DOHH2 (cell line): ENCODE results near the gene METTL25.

Experiments used
- H3F3A ChIP-seq: fragments of 200-600 bp; sonication (generic), shearing (Covaris generic); 2 replicates; pipeline ENCODE4 v1.6.0; 2016; ENCODE audit warnings: antibody characterized with exemption, mild to moderate bottlenecking; ENCODE audit not compliant: control insufficient read depth, insufficient read depth
- H3K27ac ChIP-seq: fragments of 200-600 bp; sonication (generic); 2 replicates; pipeline ENCODE4 v1.5.1; 2014; ENCODE audit warnings: low read depth, mild to moderate bottlenecking, low read length, moderate library complexity
- H3K27me3 ChIP-seq: fragments of 200-600 bp; sonication (generic); 2 replicates; pipeline ENCODE4 v1.6.1; 2014; ENCODE audit warnings: mild to moderate bottlenecking, low read length, mixed read lengths; ENCODE audit not compliant: control insufficient read depth
- H3K36me3 ChIP-seq: fragments of 200-600 bp; sonication (generic); 2 replicates; pipeline ENCODE4 v1.6.1; 2014; ENCODE audit warnings: mild to moderate bottlenecking, low read length, moderate library complexity, mixed read lengths; ENCODE audit not compliant: control insufficient read depth
- H3K4me1 ChIP-seq: fragments of 200-600 bp; sonication (generic); 2 replicates; pipeline ENCODE4 v1.6.1; 2014; ENCODE audit warnings: mild to moderate bottlenecking, low read length, mixed read lengths; ENCODE audit not compliant: control insufficient read depth
- H3K4me2 ChIP-seq: fragments of 200-600 bp; sonication (generic); 2 replicates; pipeline ENCODE4 v1.6.0; 2014; ENCODE audit warnings: mild to moderate bottlenecking, low read length, moderate library complexity
- H3K4me3 ChIP-seq: fragments of 200-600 bp; sonication (generic); 2 replicates; pipeline ENCODE4 v1.5.1; 2014; ENCODE audit warnings: mild to moderate bottlenecking, low read length, mixed read lengths
- H3K79me2 ChIP-seq: fragments of 200-600 bp; sonication (generic); 2 replicates; pipeline ENCODE4 v1.6.1; 2014; ENCODE audit warnings: mild to moderate bottlenecking, low read length, mixed read lengths; ENCODE audit not compliant: control insufficient read depth
- H3K9me2 ChIP-seq: fragments of 200-600 bp; sonication (generic); replicated peaks from 2 replicates; pipeline ENCODE4 v1.6.1; 2014; ENCODE audit warnings: mild to moderate bottlenecking, low read length, mixed read lengths; ENCODE audit not compliant: control insufficient read depth
- H3K9me3 ChIP-seq: fragments of 200-600 bp; sonication (generic); 2 replicates; pipeline ENCODE4 v1.6.1; 2014; ENCODE audit warnings: antibody characterized with exemption, low read length, mixed read lengths; ENCODE audit not compliant: control insufficient read depth, insufficient read depth
- H4K20me1 ChIP-seq: fragments of 200-600 bp; sonication (generic); 2 replicates; pipeline ENCODE4 v1.6.0; 2014; ENCODE audit warnings: low read depth, mild to moderate bottlenecking, antibody characterized with exemption, low read length, moderate library complexity; ENCODE audit not compliant: control insufficient read depth, insufficient read depth
- EZH2phosphoT487 ChIP-seq: fragments of 200-600 bp; sonication (generic); IDR thresholded peaks from 2 replicates; pipeline ENCODE4 v1.6.1; 2017; ENCODE audit warnings: borderline replicate concordance, mild to moderate bottlenecking, antibody characterized with exemption, low read length, moderate library complexity, mixed read lengths
- TF ChIP-seq, protein P1 (sequence below): fragments of 200-600 bp; sonication (generic); IDR thresholded peaks from one replicate; pipeline ENCODE4 v1.5.1; 2014; ENCODE audit warnings: antibody characterized with exemption, mild to moderate bottlenecking, low read depth, low read length; ENCODE audit not compliant: poor library complexity, severe bottlenecking

Gene METTL25

DNA sequence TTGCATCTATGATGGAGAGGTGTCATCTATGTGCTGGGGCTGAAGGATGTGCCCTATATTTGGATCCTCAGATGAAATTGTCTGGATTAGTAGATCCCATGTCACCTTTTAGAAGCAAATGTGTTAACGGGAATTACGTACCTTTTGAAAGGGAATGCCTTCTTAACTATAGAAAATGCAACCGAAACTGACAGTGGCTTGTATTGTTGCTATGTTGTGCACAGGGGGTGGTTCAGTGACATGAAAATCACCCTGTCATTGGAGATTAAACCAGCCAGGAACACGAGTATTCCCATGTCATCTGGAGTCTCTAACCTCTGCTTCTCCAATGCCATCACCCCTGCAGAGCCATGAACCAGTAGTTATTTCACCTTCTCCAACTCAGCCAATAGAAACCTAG is 110.2 kb downstream of the METTL25 start:
- no peak overlapping the region for H3K27ac ChIP-seq
- no peaks in the 10 kb centered on the region for H3K9me2 ChIP-seq
- H3K27me3 ChIP-seq = no peaks in the 10 kb centered on the region
- H3K4me2 ChIP-seq = no peak overlapping the region
- no peaks in the 10 kb centered on the region for H3K4me1 ChIP-seq
- no peak overlapping the region for H3K4me3 ChIP-seq
- no peaks in the 10 kb centered on the region for H3K36me3 ChIP-seq
- no peaks in the 10 kb centered on the region for H4K20me1 ChIP-seq
- no peaks in the 10 kb centered on the region for H3K79me2 ChIP-seq
- no peaks in the 10 kb centered on the region for H3F3A ChIP-seq
- TF ChIP-seq, protein P1, sequence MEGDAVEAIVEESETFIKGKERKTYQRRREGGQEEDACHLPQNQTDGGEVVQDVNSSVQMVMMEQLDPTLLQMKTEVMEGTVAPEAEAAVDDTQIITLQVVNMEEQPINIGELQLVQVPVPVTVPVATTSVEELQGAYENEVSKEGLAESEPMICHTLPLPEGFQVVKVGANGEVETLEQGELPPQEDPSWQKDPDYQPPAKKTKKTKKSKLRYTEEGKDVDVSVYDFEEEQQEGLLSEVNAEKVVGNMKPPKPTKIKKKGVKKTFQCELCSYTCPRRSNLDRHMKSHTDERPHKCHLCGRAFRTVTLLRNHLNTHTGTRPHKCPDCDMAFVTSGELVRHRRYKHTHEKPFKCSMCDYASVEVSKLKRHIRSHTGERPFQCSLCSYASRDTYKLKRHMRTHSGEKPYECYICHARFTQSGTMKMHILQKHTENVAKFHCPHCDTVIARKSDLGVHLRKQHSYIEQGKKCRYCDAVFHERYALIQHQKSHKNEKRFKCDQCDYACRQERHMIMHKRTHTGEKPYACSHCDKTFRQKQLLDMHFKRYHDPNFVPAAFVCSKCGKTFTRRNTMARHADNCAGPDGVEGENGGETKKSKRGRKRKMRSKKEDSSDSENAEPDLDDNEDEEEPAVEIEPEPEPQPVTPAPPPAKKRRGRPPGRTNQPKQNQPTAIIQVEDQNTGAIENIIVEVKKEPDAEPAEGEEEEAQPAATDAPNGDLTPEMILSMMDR = no peak
- no peak for TF ChIP-seq EZH2phosphoT487
- no peaks in the 10 kb centered on the region for H3K9me3 ChIP-seq

- Histone ChIP-seq H3K4me3 (no peak overlapping the region), H3F3A (no peaks in the 10 kb centered on the region), H3K4me1 (no peaks in the 10 kb centered on the region), H3K4me2 (no peak overlapping the region), H3K9me3 (no peaks in the 10 kb centered on the region), H3K27ac (no peak overlapping the region), H3K79me2 (no peaks in the 10 kb centered on the region), H3K27me3 (no peaks in the 10 kb centered on the region), H3K36me3 (no peaks in the 10 kb centered on the region), H4K20me1 (no peaks in the 10 kb centered on the region), H3K9me2 (no peaks in the 10 kb centered on the region)
- TF ChIP-seq, protein P1 = no peak
- no peak for TF ChIP-seq EZH2phosphoT487
Observed at GRCh38 chr12:82470906-82471512, 112.7 kb downstream of the METTL25 start.

DNA sequence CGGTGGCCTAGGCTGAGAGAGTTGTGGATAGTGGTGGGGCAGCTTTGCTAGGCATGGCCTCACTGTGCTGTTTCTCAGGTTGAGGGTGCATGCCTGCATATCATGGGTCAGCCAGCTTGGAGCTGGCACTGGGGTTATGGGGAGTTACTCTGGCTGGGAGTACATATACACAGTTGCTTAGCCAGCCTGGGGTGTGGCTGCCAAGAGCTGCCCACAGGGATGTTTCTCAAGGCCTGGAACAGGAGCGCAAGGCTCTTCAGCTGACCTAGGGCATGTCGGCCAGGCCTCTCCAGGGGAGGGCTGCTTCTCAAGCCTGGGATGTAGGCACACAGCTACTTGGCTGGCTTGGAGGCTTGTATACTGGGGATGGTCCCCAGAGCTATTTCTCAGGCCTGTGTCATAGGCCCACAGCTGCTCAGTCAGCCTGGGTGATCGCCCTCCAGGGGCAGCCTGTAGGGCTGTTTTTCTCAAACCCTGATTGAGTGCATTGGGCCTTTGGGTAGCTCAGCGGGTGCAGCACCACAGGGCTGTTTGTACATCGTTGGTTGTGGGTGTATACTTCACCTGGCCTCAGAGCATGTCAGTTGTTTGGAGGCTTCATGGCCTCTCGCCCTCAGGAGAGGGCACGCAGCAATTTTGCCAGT is 114.9 kb downstream of the METTL25 start:
- TF ChIP-seq EZH2phosphoT487 = no peak
- TF ChIP-seq, protein P1 = no peak
- Histone ChIP-seq H3K9me2 (no peaks in the 10 kb centered on the region), H3F3A (no peaks in the 10 kb centered on the region), H3K27ac (no peak overlapping the region), H4K20me1 (no peaks in the 10 kb centered on the region), H3K4me3 (no peak overlapping the region), H3K4me1 (no peaks in the 10 kb centered on the region), H3K27me3 (no peaks in the 10 kb centered on the region), H3K4me2 (no peak overlapping the region), H3K36me3 (no peaks in the 10 kb centered on the region), H3K9me3 (no peaks in the 10 kb centered on the region), H3K79me2 (no peaks in the 10 kb centered on the region)
